NCI-H774 (cell line): ENCODE data around the gene NFKB2.

ENCODE experiments used
- DNase-seq: peaks from one replicate; lab custom pipeline; 2025; lab: John Stamatoyannopoulos, UW

Gene NFKB2

GRCh38 chr10:102394801-102395399 is 605 bp upstream of the NFKB2 start:
- no peak for DNase-seq

DNA sequence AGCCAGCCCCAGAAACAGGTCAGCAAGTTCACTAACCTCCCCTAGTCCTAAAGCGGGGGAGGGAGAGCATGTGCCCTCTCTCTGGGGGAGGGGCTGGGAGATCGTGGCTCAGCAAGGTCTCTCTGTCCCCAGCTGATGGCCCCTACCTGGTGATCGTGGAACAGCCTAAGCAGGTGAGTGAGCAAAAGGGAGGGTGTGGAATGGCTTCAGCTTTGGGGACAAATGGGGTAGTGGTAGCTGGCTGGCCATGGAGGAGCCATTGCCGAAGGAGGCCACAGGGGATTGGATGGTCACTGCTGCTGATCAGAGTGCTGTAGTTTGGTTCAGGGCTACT is 779 bp downstream of the NFKB2 start:
- no peak for DNase-seq

GRCh38 chr10:102396730-102397151 is 1.2 kb downstream of the NFKB2 start:
- no peak for DNase-seq

DNA sequence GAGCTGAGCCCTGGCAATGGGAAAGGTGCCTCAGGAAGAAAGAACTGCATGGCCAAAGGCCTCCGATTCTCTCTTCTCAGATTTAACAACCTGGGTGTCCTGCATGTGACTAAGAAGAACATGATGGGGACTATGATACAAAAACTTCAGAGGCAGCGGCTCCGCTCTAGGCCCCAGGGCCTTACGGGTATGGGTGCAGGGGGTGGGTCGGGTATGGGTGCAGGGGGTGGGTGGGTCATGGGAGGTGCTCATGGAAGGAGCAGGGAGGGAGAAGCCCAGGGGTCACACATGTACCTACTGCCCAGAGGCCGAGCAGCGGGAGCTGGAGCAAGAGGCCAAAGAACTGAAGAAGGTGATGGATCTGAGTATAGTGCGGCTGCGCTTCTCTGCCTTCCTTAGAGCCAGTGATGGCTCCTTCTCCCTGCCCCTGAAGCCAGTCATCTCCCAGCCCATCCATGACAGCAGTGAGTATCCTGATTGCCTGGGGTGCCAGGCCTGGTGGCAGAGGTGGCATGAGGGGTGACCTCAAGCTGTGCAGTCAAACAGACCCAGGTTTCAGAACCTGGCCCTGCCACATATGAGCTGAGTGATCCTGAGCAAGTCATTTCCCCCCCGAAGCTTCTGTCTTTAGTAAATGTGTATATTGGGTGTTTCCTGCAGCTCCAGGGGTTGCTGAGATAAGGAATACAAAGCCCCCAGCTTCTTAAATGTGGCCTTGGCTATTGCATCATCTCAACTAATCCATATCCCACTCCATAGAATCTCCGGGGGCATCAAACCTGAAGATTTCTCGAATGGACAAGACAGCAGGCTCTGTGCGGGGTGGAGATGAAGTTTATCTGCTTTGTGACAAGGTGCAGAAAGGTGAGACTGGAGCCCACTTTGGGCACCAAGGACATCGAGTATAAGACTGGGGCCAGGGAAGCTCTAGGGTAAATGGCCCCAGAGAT is 2.0 kb downstream of the NFKB2 start:
- no peak for DNase-seq

- DNase-seq = no peak
These were observed 2.9 kb downstream of the NFKB2 start for GRCh38 chr10:102398172-102399020.

- peak; percentile 42 for DNase-seq
These were observed 3.9 kb downstream of the NFKB2 start for GRCh38 chr10:102399217-102400021.

GRCh38 chr10:102400076-102400475 is 4.6 kb downstream of the NFKB2 start:
- DNase-seq = no peak

DNA sequence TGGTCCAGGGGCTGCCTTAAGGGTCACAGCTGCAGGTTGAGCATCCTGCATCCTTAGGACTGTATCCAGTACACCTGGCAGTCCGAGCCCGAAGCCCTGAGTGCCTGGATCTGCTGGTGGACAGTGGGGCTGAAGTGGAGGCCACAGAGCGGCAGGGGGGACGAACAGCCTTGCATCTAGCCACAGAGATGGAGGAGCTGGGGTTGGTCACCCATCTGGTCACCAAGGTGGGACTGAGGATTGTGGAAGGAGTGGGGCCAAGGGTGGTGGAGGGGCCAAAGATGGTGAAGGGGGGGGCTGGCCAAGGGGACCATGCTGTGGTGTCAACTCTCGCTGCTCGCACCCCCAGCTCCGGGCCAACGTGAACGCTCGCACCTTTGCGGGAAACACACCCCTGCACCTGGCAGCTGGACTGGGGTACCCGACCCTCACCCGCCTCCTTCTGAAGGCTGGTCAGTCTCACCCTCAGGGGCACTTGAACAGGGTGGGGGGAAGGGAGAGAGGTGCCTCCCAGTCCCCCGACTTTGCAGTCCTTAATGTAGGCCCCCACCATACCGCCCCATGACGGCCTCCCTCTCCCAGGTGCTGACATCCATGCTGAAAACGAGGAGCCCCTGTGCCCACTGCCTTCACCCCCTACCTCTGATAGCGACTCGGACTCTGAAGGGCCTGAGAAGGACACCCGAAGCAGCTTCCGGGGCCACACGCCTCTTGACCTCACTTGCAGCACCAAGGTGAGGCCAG is 5.3 kb downstream of the NFKB2 start:
- no peak for DNase-seq

- DNase-seq = no peak
These were observed 5.8 kb downstream of the NFKB2 start for GRCh38 chr10:102401342-102401654.

DNA sequence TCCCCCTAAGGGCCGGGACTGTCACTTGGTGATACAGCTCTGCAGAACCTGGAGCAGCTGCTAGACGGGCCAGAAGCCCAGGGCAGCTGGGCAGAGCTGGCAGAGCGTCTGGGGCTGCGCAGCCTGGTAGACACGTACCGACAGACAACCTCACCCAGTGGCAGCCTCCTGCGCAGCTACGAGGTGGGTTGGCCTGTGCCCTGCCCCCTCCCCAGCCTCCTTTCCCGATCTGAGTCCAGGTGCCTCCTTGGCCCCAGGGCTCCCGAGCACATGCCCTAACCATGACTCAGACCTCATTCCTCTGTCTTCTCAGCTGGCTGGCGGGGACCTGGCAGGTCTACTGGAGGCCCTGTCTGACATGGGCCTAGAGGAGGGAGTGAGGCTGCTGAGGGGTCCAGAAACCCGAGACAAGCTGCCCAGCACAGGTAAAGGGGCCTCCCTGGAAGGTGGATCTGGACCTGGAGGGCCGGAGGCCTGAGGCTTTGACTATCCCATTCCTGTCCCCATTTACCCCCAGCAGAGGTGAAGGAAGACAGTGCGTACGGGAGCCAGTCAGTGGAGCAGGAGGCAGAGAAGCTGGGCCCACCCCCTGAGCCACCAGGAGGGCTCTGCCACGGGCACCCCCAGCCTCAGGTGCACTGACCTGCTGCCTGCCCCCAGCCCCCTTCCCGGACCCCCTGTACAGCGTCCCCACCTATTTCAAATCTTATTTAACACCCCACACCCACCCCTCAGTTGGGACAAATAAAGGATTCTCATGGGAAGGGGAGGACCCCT is 6.4 kb downstream of the NFKB2 start:
- no peak for DNase-seq

DNA sequence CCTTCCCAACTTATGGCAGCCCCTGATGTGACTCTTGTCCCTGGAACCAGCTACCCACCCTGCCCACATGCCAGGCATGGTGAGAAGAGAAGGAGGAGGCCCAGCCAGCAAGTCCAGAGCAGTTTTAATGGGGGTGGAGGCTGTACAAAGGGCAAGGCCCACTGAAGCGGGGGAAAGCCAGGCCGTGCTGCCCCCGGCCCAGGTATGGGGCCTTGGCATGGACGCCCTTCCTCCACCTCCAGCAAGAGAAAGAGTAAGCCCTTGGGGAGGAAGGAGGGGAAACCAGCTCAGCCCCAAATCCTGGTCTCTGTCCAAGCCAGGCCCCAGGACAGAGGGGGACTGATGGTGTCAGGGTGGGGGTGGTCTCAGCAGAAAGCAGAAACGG is 7.0 kb downstream of the NFKB2 start:
- DNase-seq = no peak

- DNase-seq = no peak
These were observed 7.6 kb downstream of the NFKB2 start for GRCh38 chr10:102403115-102403514.

- no peak for DNase-seq
These were observed 9.0 kb downstream of the NFKB2 start for GRCh38 chr10:102404361-102405107.

DNA sequence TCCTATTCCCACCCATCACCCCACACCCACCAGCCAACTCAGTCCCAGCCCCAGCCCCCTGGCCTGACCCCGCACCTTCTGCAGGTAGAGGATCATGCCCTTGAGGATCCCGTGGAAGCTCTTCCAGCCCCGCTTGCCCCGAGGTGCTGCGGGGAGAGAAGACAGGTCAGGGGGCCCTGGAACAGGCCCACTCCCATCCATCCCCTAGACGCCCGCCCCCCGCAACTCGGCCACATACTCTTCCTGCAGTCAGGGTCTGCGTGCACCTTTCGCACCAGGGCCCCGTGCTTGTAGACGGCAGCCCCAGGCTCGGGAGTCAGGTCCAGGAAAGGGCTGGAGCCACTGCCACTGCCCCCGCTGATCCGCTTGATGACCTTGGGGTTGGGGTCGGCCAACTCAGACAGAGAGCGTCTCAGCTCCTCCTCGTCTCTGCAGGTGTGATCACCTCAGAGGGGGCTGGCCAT is 9.6 kb downstream of the NFKB2 start:
- no peak for DNase-seq

- DNase-seq = no peak
These were observed 10.1 kb downstream of the NFKB2 start for GRCh38 chr10:102405632-102406031.

- no peak for DNase-seq
These were observed 11.3 kb downstream of the NFKB2 start for GRCh38 chr10:102406815-102407214.

DNA sequence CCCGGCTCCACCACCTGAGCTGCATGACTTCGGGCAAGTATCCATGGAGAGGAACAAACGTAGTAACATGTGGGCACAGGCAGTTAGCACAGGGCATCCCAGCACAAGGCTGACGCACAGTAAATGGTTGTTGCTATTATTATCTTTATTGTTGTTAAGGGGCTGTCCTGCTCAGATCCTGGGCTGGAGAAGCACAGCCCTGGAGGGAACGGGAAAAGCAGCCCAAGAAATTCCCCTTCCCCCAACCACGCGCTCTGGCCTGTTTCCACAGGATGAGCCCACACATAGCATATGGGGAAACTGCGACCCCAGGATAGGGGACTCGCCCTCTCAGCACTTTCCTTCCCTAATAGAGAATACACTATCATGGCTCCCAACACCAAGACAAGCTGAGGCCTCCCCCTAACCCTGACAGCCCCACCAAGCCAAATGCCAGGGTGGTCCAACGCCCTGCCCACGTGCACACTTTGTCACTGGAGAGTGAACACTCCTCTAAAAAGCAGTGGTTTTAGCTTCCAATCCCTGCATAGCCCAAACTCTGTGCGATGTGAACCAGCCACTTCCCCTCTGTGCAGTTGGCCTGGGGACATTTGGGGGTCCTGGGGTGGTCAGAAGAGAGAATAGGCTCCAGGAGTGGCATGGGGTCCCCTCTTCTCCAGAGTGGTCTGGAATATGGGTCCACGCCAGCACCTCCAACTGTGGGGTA is 12.1 kb downstream of the NFKB2 start:
- DNase-seq = no peak

DNA sequence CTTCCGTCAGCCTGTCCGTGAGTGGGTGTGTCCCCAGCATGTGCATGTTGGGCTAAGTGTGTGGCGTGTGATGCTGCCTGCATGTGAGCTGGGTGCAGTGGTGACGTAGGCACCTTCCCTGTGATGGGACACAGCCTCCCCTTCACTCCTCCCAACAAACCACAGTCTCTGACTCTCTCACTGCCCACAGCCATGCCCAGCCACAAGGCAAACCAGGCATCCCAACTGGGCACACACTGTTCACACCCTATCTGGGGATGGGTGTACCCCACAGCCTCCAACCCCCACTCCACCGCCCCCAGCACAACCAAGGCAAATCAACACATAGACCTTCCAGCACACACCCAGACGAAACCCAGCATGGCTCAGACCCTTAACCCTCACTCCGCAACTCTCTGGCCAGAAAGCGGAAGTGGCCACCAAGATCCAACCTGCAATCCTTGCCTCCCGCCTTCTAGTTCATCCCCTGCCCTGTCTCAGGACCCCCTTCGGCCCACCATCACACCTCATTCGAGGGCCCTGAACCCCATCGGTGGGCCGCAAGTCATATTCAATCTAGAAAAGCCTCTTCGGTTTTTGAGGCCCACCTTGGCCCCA is 12.7 kb downstream of the NFKB2 start:
- no peak for DNase-seq
